ENCODE data around the gene SPATA24. TPM values are rescaled to one million over a fixed set of nuclear protein-coding genes. Genes with fewer than 3 reads are reported as not detected.

SPATA24 gene
- total RNA-seq, 1 experiment from 2014 or later: 3.1 TPM

DNA sequence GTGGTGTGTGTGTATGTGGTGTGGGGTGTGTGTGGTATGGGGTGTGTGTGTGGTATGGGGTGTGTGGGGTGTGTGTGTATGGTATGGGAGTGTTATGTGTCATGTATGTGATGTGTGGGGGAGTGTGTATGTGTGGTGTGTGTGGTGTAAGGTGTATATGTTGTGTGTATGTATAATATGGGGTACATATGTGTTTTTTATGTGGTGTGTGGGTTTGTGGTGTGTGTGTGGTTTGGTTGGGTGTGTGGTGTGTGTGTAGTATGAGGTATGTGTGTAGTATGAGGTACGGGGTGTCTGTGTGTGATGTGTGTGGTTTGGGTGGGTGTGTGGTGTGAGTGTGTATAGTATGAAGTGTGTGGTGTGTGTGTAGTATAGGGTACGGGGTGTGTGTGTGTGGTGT lies 47.3 kb upstream of the SPATA24 start:
- H3K4me1 ChIP-seq (ENCODE audit: control insufficient read depth in 1 of 2, insufficient read depth in 2 of 2, low read length in 2 of 2): no peaks in the 10 kb centered on the region
- H4K20me1 ChIP-seq (ENCODE audit: insufficient read depth): no peaks in the 10 kb centered on the region
- no peaks in the 10 kb centered on the region for H3K9me3 ChIP-seq (ENCODE audit: control insufficient read depth in 1 of 2, insufficient read depth in 1 of 2, low read depth in 1 of 2, low read length in 2 of 2)
- BruUV-seq (replicated peaks): no TSS peak
- no peaks in the 10 kb centered on the region for H3K27me3 ChIP-seq (ENCODE audit: insufficient read depth, low read length)
- no peak overlapping the region for H3K27ac ChIP-seq (ENCODE audit: low read depth, low read length)
- H3K4me3 ChIP-seq (replicated peaks in 1 of 2; ENCODE audit: low read depth in 1 of 2, low read length in 2 of 2): no peak overlapping the region
- ChIA-PET POLR2A (no interaction called here), RAD21 (ENCODE audit: low non-redundant PET in 1 of 2, low total read pairs in 2 of 2, uncharacterized antibody in 2 of 2, unreplicated experiment in 2 of 2) (no interaction called here), CTCF (no interaction called here)
- H3K36me3 ChIP-seq (ENCODE audit: control insufficient read depth in 1 of 2, insufficient read depth in 2 of 2, low read length in 2 of 2): no peaks in the 10 kb centered on the region
- H2AFZ ChIP-seq (ENCODE audit: low read depth, low read length, poor library complexity, severe bottlenecking): no peak overlapping the region
- TF ChIP-seq, protein P1, sequence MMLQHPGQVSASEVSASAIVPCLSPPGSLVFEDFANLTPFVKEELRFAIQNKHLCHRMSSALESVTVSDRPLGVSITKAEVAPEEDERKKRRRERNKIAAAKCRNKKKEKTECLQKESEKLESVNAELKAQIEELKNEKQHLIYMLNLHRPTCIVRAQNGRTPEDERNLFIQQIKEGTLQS (IDR thresholded peaks at IDR 0.05): no peak
- H3K9me2 ChIP-seq (ENCODE audit: insufficient read depth): no peaks in the 10 kb centered on the region
- no peak for DNase-seq (ENCODE audit: low read depth, low spot score)
- H3K79me2 ChIP-seq (ENCODE audit: insufficient read depth, low read length): no peaks in the 10 kb centered on the region
- ATAC-seq: no peak
- intact Hi-C loops (cut with micrococcal nuclease): no loop called here
- no peak overlapping the region for H3K4me2 ChIP-seq (ENCODE audit: low read length)
- H3K9ac ChIP-seq (ENCODE audit: low read length): no peak overlapping the region

DNA sequence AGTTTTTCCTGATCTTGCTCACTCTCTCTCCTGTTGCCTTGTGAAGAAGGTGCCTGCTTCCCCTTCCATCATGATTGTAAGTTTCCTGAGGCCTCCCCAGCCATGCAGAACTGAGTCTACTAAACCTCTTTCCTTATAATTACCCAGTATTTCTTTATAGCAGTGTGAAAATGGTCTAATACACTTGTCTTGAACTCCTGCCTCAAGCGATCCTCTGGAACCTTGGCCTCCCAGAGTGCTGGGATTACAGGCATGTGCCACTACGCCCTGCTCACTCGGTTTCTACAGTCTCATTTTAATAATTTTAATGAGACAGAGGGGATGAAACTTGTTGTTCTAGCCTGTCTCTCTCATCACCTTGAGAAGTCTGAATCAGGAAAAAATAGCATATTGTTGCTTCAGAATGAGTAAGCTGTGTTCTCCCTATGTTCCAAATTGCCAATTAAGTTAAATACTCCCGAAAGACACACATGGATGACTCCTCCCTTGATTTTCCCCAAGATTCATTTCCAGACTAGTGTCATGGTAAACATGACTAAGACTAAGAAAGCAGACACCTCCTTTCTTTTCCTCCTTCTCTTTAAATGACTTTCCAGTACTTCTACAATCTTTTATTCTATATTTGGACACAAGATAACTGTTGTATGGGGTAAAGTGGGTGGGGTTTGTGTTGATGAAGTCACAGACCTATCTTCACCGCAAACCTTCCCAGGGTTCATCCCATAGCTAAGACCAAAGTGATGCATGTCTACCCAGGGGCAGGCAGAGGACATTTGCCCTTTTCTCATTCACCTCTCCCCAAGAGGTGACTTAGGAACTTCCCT lies 43.3 kb upstream of the SPATA24 start:
- ChIA-PET CTCF (no interaction called here), RAD21 (ENCODE audit: low non-redundant PET in 1 of 2, low total read pairs in 2 of 2, uncharacterized antibody in 2 of 2, unreplicated experiment in 2 of 2) (no interaction called here), POLR2A (no interaction called here)
- H3K79me2 ChIP-seq (ENCODE audit: insufficient read depth, low read length): no peaks in the 10 kb centered on the region
- H3K9me2 ChIP-seq (ENCODE audit: insufficient read depth): no peaks in the 10 kb centered on the region
- H3K27ac ChIP-seq (ENCODE audit: low read depth, low read length): no peak overlapping the region
- peaks cover 0 to 10% of the 10 kb centered on the region in 2 experiments; a peak in 2 of 4 replicates for H3K4me1 ChIP-seq (ENCODE audit: control insufficient read depth in 1 of 2, insufficient read depth in 2 of 2, low read length in 2 of 2)
- H3K9ac ChIP-seq (ENCODE audit: low read length): no peak overlapping the region
- intact Hi-C loops (cut with micrococcal nuclease): no loop called here
- no peak overlapping the region for H2AFZ ChIP-seq (ENCODE audit: low read depth, low read length, poor library complexity, severe bottlenecking)
- no peaks in the 10 kb centered on the region for H3K9me3 ChIP-seq (ENCODE audit: control insufficient read depth in 1 of 2, insufficient read depth in 1 of 2, low read depth in 1 of 2, low read length in 2 of 2)
- H3K4me2 ChIP-seq (ENCODE audit: low read length): no peak overlapping the region
- H3K27me3 ChIP-seq (ENCODE audit: insufficient read depth, low read length): no peaks in the 10 kb centered on the region
- H4K20me1 ChIP-seq (ENCODE audit: insufficient read depth): no peaks in the 10 kb centered on the region
- ATAC-seq: no peak
- H3K36me3 ChIP-seq (ENCODE audit: control insufficient read depth in 1 of 2, insufficient read depth in 2 of 2, low read length in 2 of 2): no peaks in the 10 kb centered on the region
- BruUV-seq (replicated peaks): no TSS peak
- H3K4me3 ChIP-seq (replicated peaks in 1 of 2; ENCODE audit: low read depth in 1 of 2, low read length in 2 of 2): no peak overlapping the region
- DNase-seq (ENCODE audit: low read depth, low spot score): no peak
- TF ChIP-seq, protein P2, sequence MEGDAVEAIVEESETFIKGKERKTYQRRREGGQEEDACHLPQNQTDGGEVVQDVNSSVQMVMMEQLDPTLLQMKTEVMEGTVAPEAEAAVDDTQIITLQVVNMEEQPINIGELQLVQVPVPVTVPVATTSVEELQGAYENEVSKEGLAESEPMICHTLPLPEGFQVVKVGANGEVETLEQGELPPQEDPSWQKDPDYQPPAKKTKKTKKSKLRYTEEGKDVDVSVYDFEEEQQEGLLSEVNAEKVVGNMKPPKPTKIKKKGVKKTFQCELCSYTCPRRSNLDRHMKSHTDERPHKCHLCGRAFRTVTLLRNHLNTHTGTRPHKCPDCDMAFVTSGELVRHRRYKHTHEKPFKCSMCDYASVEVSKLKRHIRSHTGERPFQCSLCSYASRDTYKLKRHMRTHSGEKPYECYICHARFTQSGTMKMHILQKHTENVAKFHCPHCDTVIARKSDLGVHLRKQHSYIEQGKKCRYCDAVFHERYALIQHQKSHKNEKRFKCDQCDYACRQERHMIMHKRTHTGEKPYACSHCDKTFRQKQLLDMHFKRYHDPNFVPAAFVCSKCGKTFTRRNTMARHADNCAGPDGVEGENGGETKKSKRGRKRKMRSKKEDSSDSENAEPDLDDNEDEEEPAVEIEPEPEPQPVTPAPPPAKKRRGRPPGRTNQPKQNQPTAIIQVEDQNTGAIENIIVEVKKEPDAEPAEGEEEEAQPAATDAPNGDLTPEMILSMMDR (IDR thresholded peaks at IDR 0.05 in 2 of 3, conservative IDR thresholded peaks at IDR 0.05 in 1 of 3; ENCODE audit: borderline replicate concordance in 1 of 3, insufficient read depth in 1 of 3, low read depth in 2 of 3, low read length in 2 of 3): no peak
- TF ChIP-seq EZH2 (IDR thresholded peaks at IDR 0.05) (no peak), CEBPB (IDR thresholded peaks at IDR 0.05; ENCODE audit: low read depth) (no peak), EZH2phosphoT487 (IDR thresholded peaks at IDR 0.05; ENCODE audit: borderline replicate concordance) (no peak), TCF7L2 (IDR thresholded peaks at IDR 0.05; ENCODE audit: borderline replicate concordance, extremely low read depth, insufficient read depth, insufficient read length) (no peak), ZNF274 (IDR thresholded peaks at IDR 0.05; ENCODE audit: low read depth, low read length) (no peak), FOSL1 (IDR thresholded peaks at IDR 0.05; ENCODE audit: low read depth) (no peak), CBX3 (IDR thresholded peaks at IDR 0.05; ENCODE audit: low read depth) (no peak)
